BJ (cell line): ENCODE data around the gene HBM. TPM values are rescaled to one million over a fixed set of nuclear protein-coding genes. Genes with fewer than 3 reads are reported as not detected.

Source experiments
- CTCF ChIA-PET: fragments of 350-600 bp; formaldehyde crosslinking; extraction: SDS; loops from one replicate; lab custom pipeline; 2021; ENCODE audit warnings: antibody characterized with exemption, inconsistent platforms; lab: Yijun Ruan, JAX
- POLR2A ChIA-PET: fragments of 300-600 bp; sonication (Branson Sonifier 250); formaldehyde crosslinking; extraction: SDS; loops from one replicate; lab custom pipeline; 2021; ENCODE audit warnings: antibody characterized with exemption; lab: Charles Lee
- DNase-seq: peaks from one replicate; pipeline ENCODE4 v3.0.0-alpha.2; 2011; ENCODE audit warnings: low read depth
- H3K27me3 ChIP-seq: 2 replicates; pipeline ENCODE4 v1.6.0; 2011; ENCODE audit warnings: low read length; ENCODE audit not compliant: control insufficient read depth, insufficient read depth
- H3K36me3 ChIP-seq: 2 replicates; pipeline ENCODE4 v1.5.1; 2011; ENCODE audit warnings: low read length; ENCODE audit not compliant: control insufficient read depth, insufficient read depth
- H3K4me3 ChIP-seq: 2 replicates; pipeline ENCODE4 v1.5.1; 2011; ENCODE audit warnings: low read depth, mild to moderate bottlenecking, control low read depth, low read length
- polyA plus RNA-seq: library from polyadenylated mRNA; depleted of rRNA; stranded (reverse); fragments of >200 nt; gene quantifications from 2 replicates; pipeline ENCODE4 v1.2.3, GENCODE V29; 2011; rRNA removed
- small RNA-seq: library from RNA; depleted of rRNA; stranded (forward); fragments of <200 nt; gene quantifications from one replicate; pipeline ENCODE3, GENCODE V24; 2012; ENCODE audit warnings: low replicate concordance, low read depth; ENCODE audit not compliant: insufficient read length
- TF ChIP-seq, protein P1 (sequence below): IDR thresholded peaks from 2 replicates; pipeline ENCODE4 v1.5.1; 2011; ENCODE audit warnings: low read depth, mild to moderate bottlenecking, control low read depth, inconsistent platforms, low read length, moderate library complexity; ENCODE audit not compliant: insufficient read depth

The HBM gene
- polyA plus RNA-seq, 1 experiment: not detected

- Histone ChIP-seq H3K27me3 (no peaks in the 10 kb centered on the region), H3K36me3 (peaks cover 19% of the 10 kb centered on the region), H3K4me3 (no peak overlapping the region)
- TF ChIP-seq, protein P1, sequence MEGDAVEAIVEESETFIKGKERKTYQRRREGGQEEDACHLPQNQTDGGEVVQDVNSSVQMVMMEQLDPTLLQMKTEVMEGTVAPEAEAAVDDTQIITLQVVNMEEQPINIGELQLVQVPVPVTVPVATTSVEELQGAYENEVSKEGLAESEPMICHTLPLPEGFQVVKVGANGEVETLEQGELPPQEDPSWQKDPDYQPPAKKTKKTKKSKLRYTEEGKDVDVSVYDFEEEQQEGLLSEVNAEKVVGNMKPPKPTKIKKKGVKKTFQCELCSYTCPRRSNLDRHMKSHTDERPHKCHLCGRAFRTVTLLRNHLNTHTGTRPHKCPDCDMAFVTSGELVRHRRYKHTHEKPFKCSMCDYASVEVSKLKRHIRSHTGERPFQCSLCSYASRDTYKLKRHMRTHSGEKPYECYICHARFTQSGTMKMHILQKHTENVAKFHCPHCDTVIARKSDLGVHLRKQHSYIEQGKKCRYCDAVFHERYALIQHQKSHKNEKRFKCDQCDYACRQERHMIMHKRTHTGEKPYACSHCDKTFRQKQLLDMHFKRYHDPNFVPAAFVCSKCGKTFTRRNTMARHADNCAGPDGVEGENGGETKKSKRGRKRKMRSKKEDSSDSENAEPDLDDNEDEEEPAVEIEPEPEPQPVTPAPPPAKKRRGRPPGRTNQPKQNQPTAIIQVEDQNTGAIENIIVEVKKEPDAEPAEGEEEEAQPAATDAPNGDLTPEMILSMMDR: no peak
- ChIA-PET POLR2A (no interaction called here), CTCF (interaction anchor here (1.3 kb wide), 1 partner anchor 106 kb away, joined by 3 read pairs; no protein-coding TSS in a partner anchor)
- no peak for DNase-seq
Measured at GRCh38 chr16:212999-213398, 47.2 kb downstream of the HBM start.

Small RNA genes lying within 50 kb of the gene (small RNA-seq; reads per million reads assigned to genes)
- gene RF00019: not detected

Other genes with a start within 250 kb of the HBM start
- gene POLR3K, start 112.4 kb upstream of the HBM start, polyA plus RNA-seq: 14.3 and 14.6 TPM in 2 replicates
- 23.6 and 34.6 TPM in 2 replicates for gene SNRNP25, start 112.2 kb upstream of the HBM start, polyA plus RNA-seq
- gene RHBDF1, start 93.3 kb upstream of the HBM start, polyA plus RNA-seq: 47.9 and 94.2 TPM in 2 replicates
- 73.3 and 117 TPM in 2 replicates for gene MPG, start 87.8 kb upstream of the HBM start, polyA plus RNA-seq
- gene NPRL3, start 27.3 kb upstream of the HBM start, polyA plus RNA-seq: 7.7 and 17.9 TPM in 2 replicates
- gene HBZ, start 13.3 kb upstream of the HBM start, polyA plus RNA-seq: not detected in 2 replicates
- 0.17 TPM in 1 of 2 replicates, not detected in the other for gene HBA2, start 6.9 kb downstream of the HBM start, polyA plus RNA-seq
- gene HBA1, start 10.7 kb downstream of the HBM start, polyA plus RNA-seq: 0.20 TPM in 1 of 2 replicates, not detected in the other
- gene HBQ1, start 14.5 kb downstream of the HBM start, polyA plus RNA-seq: 0.18 TPM in 1 of 2 replicates, not detected in the other
- gene LUC7L, start 63.5 kb downstream of the HBM start, polyA plus RNA-seq: 23.3 and 29.1 TPM in 2 replicates
- 39.4 and 75.5 TPM in 2 replicates for gene FAM234A, start 68.8 kb downstream of the HBM start, polyA plus RNA-seq
- 1.1 and 2.2 TPM in 2 replicates for gene RGS11, start 110.0 kb downstream of the HBM start, polyA plus RNA-seq
- 0.22 and 0.51 TPM in 2 replicates for gene ARHGDIG, start 114.6 kb downstream of the HBM start, polyA plus RNA-seq
- 0.13 TPM in 1 of 2 replicates, not detected in the other for gene PDIA2, start 117.2 kb downstream of the HBM start, polyA plus RNA-seq
- 4.0 and 4.3 TPM in 2 replicates for gene AXIN1, start 186.7 kb downstream of the HBM start, polyA plus RNA-seq
- 143 and 188 TPM in 2 replicates for gene MRPL28, start 204.6 kb downstream of the HBM start, polyA plus RNA-seq
- gene PGAP6, start 216.0 kb downstream of the HBM start, polyA plus RNA-seq: 65.2 and 131 TPM in 2 replicates
- 227 and 290 TPM in 2 replicates for gene NME4, start 231.2 kb downstream of the HBM start, polyA plus RNA-seq
- gene DECR2, start 235.9 kb downstream of the HBM start, polyA plus RNA-seq: 14.7 and 23.6 TPM in 2 replicates